ENCODE data around the gene SMCO2. TPM values are rescaled to one million over a fixed set of nuclear protein-coding genes. Genes with fewer than 3 reads are reported as not detected.

SMCO2 gene
- total and polyA plus RNA-seq, 9 donors, result 0.16 TPM; not detected in 8

GRCh38 chr12:27523305-27523641 lies 76.7 kb downstream of the SMCO2 start:
- DNase-seq, result no peak
- no CpG with 5 or more reads among the region's 6 CpGs for WGBS (ENCODE audit: insufficient coverage)
- Histone ChIP-seq H3K36me3 (ENCODE audit: control insufficient read depth, insufficient read depth, low read length) (no peaks in the 10 kb centered on the region), H3K27ac (ENCODE audit: low read length) (peak overlapping the region; percentile 98), H3K4me1 (ENCODE audit: control insufficient read depth, insufficient read depth, low read length) (peaks cover 14% of the 10 kb centered on the region), H3K27me3 (ENCODE audit: control insufficient read depth, insufficient read depth, low read length) (no peaks in the 10 kb centered on the region), H3K4me3 (ENCODE audit: low read length) (peak overlapping the region; percentile 85), H3K9me3 (replicated peaks; ENCODE audit: control insufficient read depth, low read depth, low read length) (no peaks in the 10 kb centered on the region)

DNA sequence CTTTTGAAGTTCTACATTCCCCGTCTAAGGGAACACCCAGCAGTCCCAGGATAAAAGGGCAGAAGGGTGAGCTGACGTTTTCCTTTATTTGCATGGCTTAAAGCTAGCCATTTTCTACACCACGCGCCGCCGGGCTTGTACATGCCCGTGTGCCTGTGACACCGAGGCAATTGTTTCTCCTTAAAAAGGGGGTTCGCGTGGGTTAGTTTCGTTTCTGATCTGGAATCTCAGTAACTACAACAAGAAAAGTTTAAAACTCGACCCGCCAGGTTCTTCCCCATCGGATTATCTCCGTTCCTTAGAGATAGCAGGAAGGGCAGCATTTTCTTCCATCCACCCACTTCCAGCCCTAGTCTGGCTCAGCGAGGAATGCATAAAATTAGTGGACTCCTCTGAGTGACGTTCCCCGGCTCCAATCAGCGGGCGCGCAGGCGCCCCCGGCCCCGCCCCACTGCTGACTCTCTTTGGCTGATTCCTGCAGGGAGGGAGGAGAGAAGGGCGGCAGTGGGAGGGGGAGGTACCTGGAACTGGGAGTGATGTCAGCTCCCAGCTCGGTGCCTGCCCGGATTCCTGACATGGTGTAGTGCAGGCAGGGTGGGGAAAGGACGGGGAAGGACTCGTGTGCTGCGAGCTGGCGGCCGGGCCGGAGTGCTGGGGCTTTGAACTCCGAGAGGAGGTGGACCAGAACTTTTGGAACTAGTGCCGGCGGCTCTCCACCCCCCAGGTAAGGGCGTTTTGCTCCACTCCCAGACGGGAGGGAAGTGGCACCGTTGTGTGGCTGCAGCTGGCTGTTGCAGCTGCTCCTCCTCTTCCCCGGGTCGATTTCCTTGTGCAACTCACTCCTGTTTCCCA lies 77.3 kb downstream of the SMCO2 start, which contains the start of gene PPFIBP1:
Gene PPFIBP1 (plus strand): TSS at position 565 of the 852 bp plus-strand sequence. CDS start 109,191 bp downstream, outside the sequence.
- no peaks in the 10 kb centered on the region for H3K9me3 ChIP-seq (replicated peaks; ENCODE audit: control insufficient read depth, low read depth, low read length)
- WGBS (ENCODE audit: insufficient coverage), result under 1% methylated on average over 26 of the region's 41 CpGs
- peak within 1 kb of the TSS; percentile 85 for H3K4me3 ChIP-seq (ENCODE audit: low read length)
- peaks cover 14% of the 10 kb centered on the region for H3K4me1 ChIP-seq (ENCODE audit: control insufficient read depth, insufficient read depth, low read length)
- no peaks in the 10 kb centered on the region for H3K36me3 ChIP-seq (ENCODE audit: control insufficient read depth, insufficient read depth, low read length)
- no peaks in the 10 kb centered on the region for H3K27me3 ChIP-seq (ENCODE audit: control insufficient read depth, insufficient read depth, low read length)
- peak; percentile 99 for DNase-seq
- peak within 1 kb of the TSS; percentile 98 for H3K27ac ChIP-seq (ENCODE audit: low read length)

GRCh38 chr12:27524494-27524835 lies 77.9 kb downstream of the SMCO2 start:
- WGBS (ENCODE audit: insufficient coverage), result no CpG with 5 or more reads among the region's 8 CpGs
- H3K36me3 ChIP-seq (ENCODE audit: control insufficient read depth, insufficient read depth, low read length), result no peaks in the 10 kb centered on the region
- no peaks in the 10 kb centered on the region for H3K27me3 ChIP-seq (ENCODE audit: control insufficient read depth, insufficient read depth, low read length)
- peaks cover 14% of the 10 kb centered on the region for H3K4me1 ChIP-seq (ENCODE audit: control insufficient read depth, insufficient read depth, low read length)
- peak overlapping the region; percentile 98 for H3K27ac ChIP-seq (ENCODE audit: low read length)
- H3K9me3 ChIP-seq (replicated peaks; ENCODE audit: control insufficient read depth, low read depth, low read length), result no peaks in the 10 kb centered on the region
- H3K4me3 ChIP-seq (ENCODE audit: low read length), result peak overlapping the region; percentile 85
- no peak for DNase-seq

DNA sequence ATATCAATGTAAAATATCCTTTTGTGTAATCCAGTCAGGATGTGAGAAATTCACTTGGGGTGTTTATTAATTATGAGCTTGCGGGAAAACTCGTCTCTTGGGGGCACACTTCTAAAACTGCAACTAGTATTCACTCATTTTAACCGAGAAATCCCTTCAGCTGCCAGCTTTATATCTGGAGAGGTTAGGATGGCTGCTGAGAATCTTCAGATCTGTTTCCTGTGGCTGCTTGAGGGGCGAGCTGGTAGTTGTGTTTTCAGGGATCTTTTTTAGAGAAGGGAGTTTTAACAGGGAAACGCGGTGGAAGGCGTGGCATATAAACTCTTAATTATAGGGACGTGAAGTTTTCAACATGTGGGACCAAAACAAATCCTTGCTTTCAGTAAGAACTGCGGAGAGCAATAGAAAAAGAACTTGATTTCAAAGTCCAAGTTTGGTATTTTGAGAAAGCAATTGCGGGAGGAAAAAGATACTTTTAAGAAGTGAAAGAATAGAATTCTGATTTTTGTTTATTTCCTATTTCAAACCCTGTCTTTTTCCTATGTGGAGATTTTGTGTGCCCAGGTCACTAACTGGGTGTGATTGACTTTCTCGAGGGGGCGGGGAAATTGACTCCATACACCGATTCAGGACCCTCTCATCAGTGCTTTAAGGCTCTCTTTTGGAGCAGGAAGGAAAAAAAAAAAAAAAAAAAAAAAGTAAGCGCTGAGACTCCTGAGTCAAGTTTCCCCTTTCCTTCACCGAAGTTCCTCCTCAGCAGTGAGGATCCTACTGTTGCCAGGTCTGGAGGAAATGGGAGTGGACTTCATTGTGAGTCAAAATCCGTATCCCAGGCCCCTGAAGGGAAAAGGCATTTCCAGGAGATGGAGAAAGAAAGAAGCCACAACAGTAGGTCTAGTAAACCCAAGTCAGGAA lies 78.6 kb downstream of the SMCO2 start:
- peak; percentile 89 for DNase-seq
- WGBS (ENCODE audit: insufficient coverage), result 0% methylated on average over 6 of the region's 16 CpGs
- peaks cover 14% of the 10 kb centered on the region for H3K4me1 ChIP-seq (ENCODE audit: control insufficient read depth, insufficient read depth, low read length)
- peak overlapping the region; percentile 98 for H3K27ac ChIP-seq (ENCODE audit: low read length)
- no peaks in the 10 kb centered on the region for H3K27me3 ChIP-seq (ENCODE audit: control insufficient read depth, insufficient read depth, low read length)
- H3K36me3 ChIP-seq (ENCODE audit: control insufficient read depth, insufficient read depth, low read length), result no peaks in the 10 kb centered on the region
- no peaks in the 10 kb centered on the region for H3K9me3 ChIP-seq (replicated peaks; ENCODE audit: control insufficient read depth, low read depth, low read length)
- peak overlapping the region; percentile 85 for H3K4me3 ChIP-seq (ENCODE audit: low read length)

- Histone ChIP-seq H3K27me3 (ENCODE audit: control insufficient read depth, insufficient read depth, low read length) (no peaks in the 10 kb centered on the region), H3K27ac (ENCODE audit: low read length) (no peak overlapping the region), H3K9me3 (replicated peaks; ENCODE audit: control insufficient read depth, low read depth, low read length) (no peaks in the 10 kb centered on the region), H3K36me3 (ENCODE audit: control insufficient read depth, insufficient read depth, low read length) (no peaks in the 10 kb centered on the region), H3K4me1 (ENCODE audit: control insufficient read depth, insufficient read depth, low read length) (peaks cover 12% of the 10 kb centered on the region), H3K4me3 (ENCODE audit: low read length) (no peak overlapping the region)
- 82% methylated on average over 2 of the region's 9 CpGs for WGBS (ENCODE audit: insufficient coverage)
- no peak for DNase-seq
Measured at GRCh38 chr12:27527512-27527911, 81.0 kb downstream of the SMCO2 start.

DNA sequence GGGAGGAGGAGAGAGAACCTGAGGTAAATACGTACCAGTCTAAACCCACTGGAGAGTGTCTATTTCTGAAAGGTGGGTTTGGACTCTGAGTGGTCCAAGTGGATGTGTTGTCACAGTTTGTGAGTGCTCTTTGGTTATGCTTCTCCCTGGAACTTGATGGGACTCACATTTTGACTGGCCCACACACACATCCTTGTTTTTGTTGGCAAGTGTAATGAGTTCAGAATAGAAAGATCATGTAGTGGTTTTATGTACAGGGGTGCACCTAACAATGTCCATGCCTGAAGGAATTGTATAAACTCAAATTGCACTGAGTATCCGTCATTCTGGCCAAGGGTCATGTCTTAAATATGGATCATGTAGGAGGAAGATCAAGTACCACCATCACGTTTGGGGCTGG lies 82.3 kb downstream of the SMCO2 start:
- Histone ChIP-seq H3K4me3 (ENCODE audit: low read length) (no peak overlapping the region), H3K4me1 (ENCODE audit: control insufficient read depth, insufficient read depth, low read length) (peaks cover 8% of the 10 kb centered on the region), H3K36me3 (ENCODE audit: control insufficient read depth, insufficient read depth, low read length) (no peaks in the 10 kb centered on the region), H3K27ac (ENCODE audit: low read length) (no peak overlapping the region), H3K9me3 (replicated peaks; ENCODE audit: control insufficient read depth, low read depth, low read length) (no peaks in the 10 kb centered on the region), H3K27me3 (ENCODE audit: control insufficient read depth, insufficient read depth, low read length) (no peaks in the 10 kb centered on the region)
- no peak for DNase-seq
- WGBS (ENCODE audit: insufficient coverage), result 79% methylated on average over 2 of the region's 3 CpGs

GRCh38 chr12:27530157-27530922 lies 83.8 kb downstream of the SMCO2 start:
- H3K27ac ChIP-seq (ENCODE audit: low read length), result no peak overlapping the region
- WGBS (ENCODE audit: insufficient coverage), result 72% methylated on average over 4 of the region's 7 CpGs
- no peak overlapping the region for H3K4me3 ChIP-seq (ENCODE audit: low read length)

GRCh38 chr12:27531896-27532295 lies 85.4 kb downstream of the SMCO2 start:
- H3K4me1 ChIP-seq (ENCODE audit: control insufficient read depth, insufficient read depth, low read length), result peaks cover 4% of the 10 kb centered on the region
- no peaks in the 10 kb centered on the region for H3K9me3 ChIP-seq (replicated peaks; ENCODE audit: control insufficient read depth, low read depth, low read length)
- no peak overlapping the region for H3K4me3 ChIP-seq (ENCODE audit: low read length)
- H3K27ac ChIP-seq (ENCODE audit: low read length), result no peak overlapping the region
- DNase-seq, result no peak
- 83% methylated on average over 1 of the region's 4 CpGs for WGBS (ENCODE audit: insufficient coverage)
- peaks cover 3% of the 10 kb centered on the region for H3K36me3 ChIP-seq (ENCODE audit: control insufficient read depth, insufficient read depth, low read length)
- H3K27me3 ChIP-seq (ENCODE audit: control insufficient read depth, insufficient read depth, low read length), result no peaks in the 10 kb centered on the region

More at GRCh38 chr12:27530157-27530922, 83.8 kb downstream of the SMCO2 start:
- Histone ChIP-seq H3K9me3 (replicated peaks; ENCODE audit: control insufficient read depth, low read depth, low read length) (no peaks in the 10 kb centered on the region), H3K27me3 (ENCODE audit: control insufficient read depth, insufficient read depth, low read length) (no peaks in the 10 kb centered on the region), H3K4me1 (ENCODE audit: control insufficient read depth, insufficient read depth, low read length) (peaks cover 6% of the 10 kb centered on the region), H3K36me3 (ENCODE audit: control insufficient read depth, insufficient read depth, low read length) (no peaks in the 10 kb centered on the region)
- DNase-seq, result no peak

DNA sequence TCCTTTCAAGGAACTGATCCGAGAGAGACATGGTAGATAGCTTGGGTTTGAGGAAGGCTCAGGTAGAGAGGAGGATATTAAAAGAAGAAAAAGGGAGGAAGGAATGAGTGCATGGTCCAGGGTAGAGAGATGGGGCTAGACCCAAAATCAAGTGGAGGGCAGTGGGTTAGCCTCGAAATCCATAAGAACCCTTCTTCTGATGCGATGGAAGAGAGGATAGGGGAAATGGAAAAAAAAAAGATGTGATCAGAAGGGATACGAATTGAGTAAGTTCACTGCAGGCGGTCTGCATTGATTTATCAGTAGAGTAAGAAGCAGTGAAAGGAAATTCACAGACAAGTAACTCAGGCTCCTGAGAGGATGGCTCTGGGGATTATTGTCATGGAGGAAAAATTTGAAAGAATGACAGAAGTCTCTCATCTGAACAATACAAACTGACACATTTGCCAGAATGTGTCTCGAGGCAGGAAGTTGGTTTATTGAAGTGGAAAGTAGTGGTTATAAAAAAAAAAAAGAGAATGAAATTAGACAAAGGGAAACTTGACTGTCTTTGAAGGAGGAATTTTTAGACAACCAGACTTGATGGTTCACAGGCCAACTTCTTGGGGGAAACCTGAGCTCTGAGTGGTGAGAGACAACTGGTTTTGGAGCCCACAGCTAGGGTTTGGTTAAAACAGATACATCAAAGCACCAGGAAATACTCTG lies 87.7 kb downstream of the SMCO2 start:
- WGBS (ENCODE audit: insufficient coverage), result 91% methylated on average over 5 of the region's 6 CpGs
- Histone ChIP-seq H3K9me3 (replicated peaks; ENCODE audit: control insufficient read depth, low read depth, low read length) (no peaks in the 10 kb centered on the region), H3K4me1 (ENCODE audit: control insufficient read depth, insufficient read depth, low read length) (peaks cover 6% of the 10 kb centered on the region), H3K36me3 (ENCODE audit: control insufficient read depth, insufficient read depth, low read length) (peaks cover 3% of the 10 kb centered on the region), H3K27me3 (ENCODE audit: control insufficient read depth, insufficient read depth, low read length) (no peaks in the 10 kb centered on the region), H3K4me3 (ENCODE audit: low read length) (no peak overlapping the region), H3K27ac (ENCODE audit: low read length) (no peak overlapping the region)
- DNase-seq, result no peak

Data from muscle of leg (tissue), 11 donors.